Brain pericyte (primary cell): ENCODE data around the gene TYMS.

Experiments
- DNase-seq: peaks from one replicate; pipeline ENCODE4 v3.0.0-alpha.2; 2012; ENCODE audit warnings: low read depth, low spot score

The TYMS gene

DNA sequence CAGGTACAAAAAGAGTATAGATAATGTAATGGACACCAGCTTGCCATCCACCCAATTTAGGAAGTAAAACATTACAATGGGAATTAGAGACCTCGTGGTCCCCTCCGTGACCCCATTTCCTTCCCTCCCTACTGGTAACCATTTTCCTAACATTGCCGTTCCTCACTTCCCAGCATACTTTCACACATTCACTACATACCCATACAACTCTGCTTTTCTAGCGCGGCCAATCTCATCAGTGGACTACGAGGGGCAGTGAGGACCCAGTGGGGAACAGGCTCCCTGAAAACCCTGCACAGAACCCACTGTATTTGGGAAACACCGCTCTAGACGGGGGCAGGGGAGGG, 53.8 kb downstream of the TYMS start:
- DNase-seq, result no peak

DNA sequence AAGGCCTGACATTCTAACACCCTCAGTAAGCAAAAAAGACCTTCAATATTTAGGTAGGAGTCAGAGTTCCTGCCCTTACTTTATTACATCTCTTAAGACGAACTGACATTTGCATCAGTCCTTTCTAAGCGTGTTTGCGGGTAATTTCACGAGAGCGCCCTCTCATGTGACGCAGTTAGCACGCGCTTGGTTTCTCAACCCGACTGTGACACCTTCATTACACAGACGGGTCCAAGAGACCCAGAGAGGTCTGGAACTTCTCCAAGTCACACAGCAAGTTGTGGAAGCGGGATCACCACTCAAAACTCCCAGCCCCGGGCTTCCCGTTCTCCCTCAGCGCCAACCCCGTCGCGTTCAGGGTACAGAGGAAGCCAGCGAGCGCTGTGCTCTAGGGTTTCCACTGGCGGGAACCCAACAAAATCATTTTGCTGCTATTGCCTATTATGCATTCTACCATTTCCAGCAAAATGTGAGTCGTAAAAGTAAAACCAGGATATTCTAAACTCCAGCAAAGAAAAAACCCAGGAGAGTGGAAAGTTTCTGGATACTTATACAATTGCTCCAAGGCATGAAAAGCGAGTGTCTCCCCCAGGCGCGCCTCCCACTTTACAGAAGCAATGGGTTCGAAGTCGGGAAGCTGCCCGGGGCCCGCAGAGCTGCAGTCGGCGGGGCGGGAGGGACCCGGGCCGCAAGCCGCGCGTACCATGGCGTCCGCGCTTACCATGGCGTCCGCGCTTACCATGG, 54.4 kb downstream of the TYMS start:
- DNase-seq, result no peak

- DNase-seq, result no peak
Measured at GRCh38 chr18:712401-713134, 55.1 kb downstream of the TYMS start, which contains the start of gene ENOSF1. ENOSF1 (minus strand) TSS chr18:712630; CDS start chr18:712587, 43 bp downstream.

GRCh38 chr18:713135-713490, 55.7 kb downstream of the TYMS start:
- DNase-seq, result no peak

DNA sequence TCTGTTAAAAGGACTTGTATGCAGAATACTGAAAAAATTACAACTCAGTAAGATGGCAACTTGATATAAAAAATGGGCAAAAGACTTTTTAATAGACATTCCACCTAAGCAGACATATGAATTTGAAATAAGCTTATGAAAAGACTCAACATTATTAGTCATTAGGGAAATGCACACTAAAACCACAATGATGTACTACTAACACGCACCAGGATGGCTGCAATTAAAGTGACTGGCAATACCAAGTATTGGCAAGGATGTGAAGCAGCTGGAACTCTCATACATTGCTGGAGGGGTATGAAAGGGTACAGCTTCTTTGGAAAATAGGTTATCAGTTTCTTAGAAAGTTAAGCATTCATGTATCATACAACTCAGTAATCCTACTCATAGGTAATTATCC, 58.2 kb downstream of the TYMS start:
- no peak for DNase-seq

GRCh38 chr18:717003-717402, 59.5 kb downstream of the TYMS start:
- DNase-seq, result no peak
